Trophoblast cell (in vitro differentiated cells and primary cell): ENCODE data around the gene BRSK2.

Source experiments
- DNase-seq, 2 donors: peaks; one replicate each; pipeline ENCODE4 v3.0.0-alpha.2; 2016
- H2AFZ ChIP-seq: 2 replicates; pipeline ENCODE4 v1.6.1; 2013; ENCODE audit warnings: low read length, moderate library complexity, mild to moderate bottlenecking; ENCODE audit not compliant: insufficient read depth, poor library complexity
- H2AK5ac ChIP-seq: 2 replicates; pipeline ENCODE4 v1.6.1; 2013; ENCODE audit warnings: mild to moderate bottlenecking, low read length
- H2BK120ac ChIP-seq: 2 replicates; pipeline ENCODE4 v1.6.1; 2013; ENCODE audit warnings: low read length, mild to moderate bottlenecking, moderate library complexity; ENCODE audit not compliant: insufficient read depth, poor library complexity
- H2BK12ac ChIP-seq: 2 replicates; pipeline ENCODE4 v1.6.1; 2013; ENCODE audit warnings: mild to moderate bottlenecking, low read length, moderate library complexity
- H2BK5ac ChIP-seq: 2 replicates; pipeline ENCODE4 v1.6.1; 2013; ENCODE audit warnings: low read length, low read depth, moderate library complexity, mild to moderate bottlenecking; ENCODE audit not compliant: poor library complexity
- H3K14ac ChIP-seq: 2 replicates; pipeline ENCODE4 v1.6.1; 2013; ENCODE audit warnings: mild to moderate bottlenecking, low read length
- H3K18ac ChIP-seq: 2 replicates; pipeline ENCODE4 v1.6.1; 2013; ENCODE audit warnings: mild to moderate bottlenecking, low read length
- H3K23ac ChIP-seq: 2 replicates; pipeline ENCODE4 v1.6.1; 2013; ENCODE audit warnings: low read length
- H3K27ac ChIP-seq: 2 replicates; pipeline ENCODE4 v1.5.1; 2013; ENCODE audit warnings: low read depth, mild to moderate bottlenecking, inconsistent platforms, low read length, moderate library complexity
- H3K27me3 ChIP-seq: 2 replicates; pipeline ENCODE4 v1.6.1; 2013; ENCODE audit warnings: inconsistent platforms, mild to moderate bottlenecking, low read length, moderate library complexity; ENCODE audit not compliant: insufficient read depth
- H3K36me3 ChIP-seq, 2 experiments: 1 replicate in 1 of 2; 2 replicates in 1 of 2; pipeline ENCODE4 v1.6.1; 2013; ENCODE audit warnings: low read length in 2 of 2, mild to moderate bottlenecking in 2 of 2, moderate library complexity in 1 of 2; ENCODE audit not compliant: insufficient read depth in 2 of 2, control insufficient read depth in 1 of 2
- H3K4ac ChIP-seq: 2 replicates; pipeline ENCODE4 v1.6.1; 2013; ENCODE audit warnings: low read depth, mild to moderate bottlenecking, low read length, moderate library complexity
- H3K4me1 ChIP-seq, 2 experiments: 1 replicate in 1 of 2; 2 replicates in 1 of 2; pipeline ENCODE4 v1.6.1; 2013; ENCODE audit warnings: low read length in 2 of 2, mild to moderate bottlenecking in 2 of 2, moderate library complexity in 1 of 2; ENCODE audit not compliant: insufficient read depth in 2 of 2, control insufficient read depth in 1 of 2
- H3K4me2 ChIP-seq: 2 replicates; pipeline ENCODE4 v1.6.1; 2013; ENCODE audit warnings: inconsistent platforms, mild to moderate bottlenecking, low read length, moderate library complexity
- H3K4me3 ChIP-seq: 2 replicates; pipeline ENCODE4 v1.5.1; 2013; ENCODE audit warnings: mild to moderate bottlenecking, low read depth, low read length, inconsistent platforms
- H3K79me1 ChIP-seq: one replicate; pipeline ENCODE4 v1.6.1; 2013; ENCODE audit warnings: low read length
- H3K79me2 ChIP-seq: 2 replicates; pipeline ENCODE4 v1.6.1; 2013; ENCODE audit warnings: low read length, mild to moderate bottlenecking; ENCODE audit not compliant: control insufficient read depth, insufficient read depth, poor library complexity
- H3K9ac ChIP-seq: 2 replicates; pipeline ENCODE4 v1.6.1; 2013; ENCODE audit warnings: mild to moderate bottlenecking, low read length
- H3K9me3 ChIP-seq: 2 replicates; pipeline ENCODE4 v1.6.1; 2013; ENCODE audit warnings: low read depth, mild to moderate bottlenecking, control low read depth, inconsistent platforms, low read length; ENCODE audit not compliant: insufficient read depth
- H4K12ac ChIP-seq: 2 replicates; pipeline ENCODE4 v1.6.1; 2013; ENCODE audit warnings: low read depth, mild to moderate bottlenecking, low read length, moderate library complexity
- H4K8ac ChIP-seq: 2 replicates; pipeline ENCODE4 v1.6.1; 2013; ENCODE audit warnings: low read depth, mild to moderate bottlenecking, low read length, moderate library complexity
- H4K91ac ChIP-seq: one replicate; pipeline ENCODE4 v1.6.1; 2013; ENCODE audit warnings: low read depth, mild to moderate bottlenecking, low read length, moderate library complexity
- WGBS: extraction: QIAGEN DNeasy Blood & Tissue Kit; methylation state at CpG from one replicate; pipeline ENCODE4 v1.1.7; 2013; ENCODE audit warnings: missing lambda C conversion rate; ENCODE audit not compliant: insufficient read length, insufficient coverage; ENCODE audit errors: extremely low coverage; 5-methylcytosine and 5-hydroxymethylcytosine counted together

BRSK2 gene

DNA sequence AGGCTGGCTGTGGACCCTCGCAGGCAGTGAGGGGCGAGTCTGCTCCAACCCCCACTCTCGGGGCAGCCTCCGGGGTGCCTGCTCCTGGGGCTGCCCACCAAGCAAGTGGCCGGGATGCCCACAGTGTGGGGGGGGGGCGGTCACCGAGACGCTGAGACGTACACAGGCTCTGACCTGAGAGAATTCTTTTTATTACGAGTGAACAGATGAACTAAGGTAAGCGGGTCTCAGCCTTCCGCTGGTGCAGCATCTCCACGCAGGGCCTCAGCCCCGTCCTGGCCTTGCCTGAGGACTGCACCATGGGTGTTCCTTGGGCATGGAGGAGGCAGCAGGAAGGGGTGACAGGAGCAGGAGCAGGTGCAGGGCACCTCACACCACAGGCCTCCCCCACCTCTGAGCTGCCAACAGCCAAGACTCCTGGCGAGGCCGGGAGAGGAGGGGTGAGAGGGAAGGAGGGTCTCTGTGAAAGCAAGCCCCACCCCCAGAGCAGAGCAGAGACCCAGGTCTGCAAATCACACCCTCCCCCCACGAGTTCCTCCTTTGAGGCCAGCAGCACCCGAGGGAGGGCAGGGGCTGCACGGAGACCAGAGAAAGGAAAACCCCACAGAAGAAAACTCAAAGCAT is 79.7 kb downstream of the BRSK2 start:
- H3K27ac ChIP-seq, result no peak overlapping the region
- no peak overlapping the region for H3K23ac ChIP-seq
- no peak overlapping the region for H2AFZ ChIP-seq
- no peak overlapping the region for H4K8ac ChIP-seq
- H3K18ac ChIP-seq, result no peak overlapping the region
- H4K12ac ChIP-seq, result no peak overlapping the region
- H3K27me3 ChIP-seq, result no peaks in the 10 kb centered on the region
- no peaks in the 10 kb centered on the region for H3K79me2 ChIP-seq
- no peak for DNase-seq
- H3K9ac ChIP-seq, result no peak overlapping the region
- peaks cover 11 to 22% of the 10 kb centered on the region in 2 experiments for H3K36me3 ChIP-seq
- no CpG with 5 or more reads among the region's 19 CpGs for WGBS
- H3K4me1 ChIP-seq, result no peaks in the 10 kb centered on the region
- H2AK5ac ChIP-seq, result no peak overlapping the region
- H2BK120ac ChIP-seq, result no peak overlapping the region
- H3K79me1 ChIP-seq, result no peaks in the 10 kb centered on the region
- H3K4ac ChIP-seq, result no peak overlapping the region
- H3K9me3 ChIP-seq, result peaks cover 1% of the 10 kb centered on the region
- no peak overlapping the region for H3K14ac ChIP-seq
- H4K91ac ChIP-seq, result no peak overlapping the region
- H3K4me2 ChIP-seq, result no peak overlapping the region
- no peak overlapping the region for H2BK5ac ChIP-seq
- H2BK12ac ChIP-seq, result no peak overlapping the region
- no peak overlapping the region for H3K4me3 ChIP-seq

DNA sequence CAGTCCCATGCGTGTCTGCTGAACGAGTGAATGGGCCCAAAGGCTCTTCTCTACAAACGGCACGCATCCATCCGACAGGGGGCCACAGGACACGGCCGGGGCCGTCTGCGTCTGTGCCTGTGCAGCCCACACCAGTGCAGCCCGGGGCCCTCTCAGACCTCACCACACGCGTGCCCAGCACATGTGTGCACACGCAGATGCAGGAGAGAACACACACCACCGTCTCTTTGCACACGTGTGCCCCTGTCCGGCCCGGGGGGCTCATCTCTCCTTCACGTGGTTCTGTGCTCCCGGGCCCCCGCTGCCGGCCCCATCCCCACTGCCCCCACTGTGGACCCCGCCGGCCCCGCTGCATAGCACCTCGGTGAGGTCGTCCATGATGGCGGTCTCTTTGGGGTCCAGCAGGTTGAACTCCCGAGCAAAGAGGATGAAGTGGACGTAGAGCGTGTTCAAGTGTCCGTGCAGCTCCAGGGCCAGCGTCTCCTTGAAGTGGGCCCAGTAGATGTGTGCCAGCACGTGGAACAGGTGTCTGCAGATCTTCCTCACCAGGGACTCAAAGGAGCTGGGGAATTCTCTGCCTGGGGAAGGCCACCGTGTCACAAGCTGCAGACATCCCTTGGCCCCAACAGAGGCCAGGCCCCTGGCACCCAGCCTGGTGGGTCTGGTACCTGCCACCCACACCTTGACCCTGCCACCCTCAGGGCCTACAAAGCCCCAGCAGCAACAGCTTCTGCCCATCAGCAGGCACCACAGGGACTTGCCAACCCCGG is 80.4 kb downstream of the BRSK2 start:
- Histone ChIP-seq H3K4me3 (no peak overlapping the region), H2AK5ac (no peak overlapping the region), H2AFZ (no peak overlapping the region), H3K36me3 (peaks cover 11 to 22% of the 10 kb centered on the region in 2 experiments), H3K14ac (no peak overlapping the region), H2BK5ac (no peak overlapping the region), H4K8ac (no peak overlapping the region), H3K4ac (no peak overlapping the region), H4K91ac (no peak overlapping the region), H3K23ac (no peak overlapping the region), H3K18ac (no peak overlapping the region), H3K79me2 (no peaks in the 10 kb centered on the region), H3K9me3 (peaks cover 1% of the 10 kb centered on the region), H3K9ac (no peak overlapping the region), H3K4me2 (no peak overlapping the region), H2BK120ac (no peak overlapping the region), H4K12ac (no peak overlapping the region), H3K27ac (no peak overlapping the region), H2BK12ac (no peak overlapping the region), H3K4me1 (no peaks in the 10 kb centered on the region), H3K79me1 (no peaks in the 10 kb centered on the region), H3K27me3 (no peaks in the 10 kb centered on the region)
- WGBS, result no CpG with 5 or more reads among the region's 35 CpGs
- no peak for DNase-seq

GRCh38 chr11:1470681-1471611 is 81.2 kb downstream of the BRSK2 start:
- H2AFZ ChIP-seq, result no peak overlapping the region
- no peak overlapping the region for H3K27ac ChIP-seq
- H3K27me3 ChIP-seq, result no peaks in the 10 kb centered on the region
- no peaks in the 10 kb centered on the region for H3K79me1 ChIP-seq
- WGBS, result no CpG with 5 or more reads among the region's 40 CpGs
- H3K9me3 ChIP-seq, result peaks cover 1% of the 10 kb centered on the region
- H3K4me3 ChIP-seq, result no peak overlapping the region
- H3K14ac ChIP-seq, result no peak overlapping the region
- H3K18ac ChIP-seq, result no peak overlapping the region
- H2AK5ac ChIP-seq, result no peak overlapping the region
- H3K79me2 ChIP-seq, result no peaks in the 10 kb centered on the region
- H2BK12ac ChIP-seq, result no peak overlapping the region
- no peaks in the 10 kb centered on the region for H3K4me1 ChIP-seq
- no peak overlapping the region for H3K4ac ChIP-seq
- no peak overlapping the region for H2BK5ac ChIP-seq
- H3K23ac ChIP-seq, result no peak overlapping the region
- H3K36me3 ChIP-seq, result peaks cover 11 to 27% of the 10 kb centered on the region in 2 experiments
- H4K8ac ChIP-seq, result no peak overlapping the region
- no peak overlapping the region for H2BK120ac ChIP-seq
- no peak overlapping the region for H4K12ac ChIP-seq
- H4K91ac ChIP-seq, result no peak overlapping the region
- H3K9ac ChIP-seq, result no peak overlapping the region
- no peak for DNase-seq
- H3K4me2 ChIP-seq, result no peak overlapping the region

- peaks cover 1% of the 10 kb centered on the region for H3K9me3 ChIP-seq
- H2AFZ ChIP-seq, result no peak overlapping the region
- H3K18ac ChIP-seq, result no peak overlapping the region
- no peaks in the 10 kb centered on the region for H3K79me2 ChIP-seq
- H3K4ac ChIP-seq, result no peak overlapping the region
- H2BK120ac ChIP-seq, result no peak overlapping the region
- H2BK12ac ChIP-seq, result no peak overlapping the region
- no peak overlapping the region for H3K23ac ChIP-seq
- no peak overlapping the region for H3K27ac ChIP-seq
- H3K36me3 ChIP-seq, result peaks cover 11 to 27% of the 10 kb centered on the region in 2 experiments
- H3K14ac ChIP-seq, result no peak overlapping the region
- H4K8ac ChIP-seq, result no peak overlapping the region
- H2BK5ac ChIP-seq, result no peak overlapping the region
- no CpG with 5 or more reads among the region's 9 CpGs for WGBS
- H3K79me1 ChIP-seq, result no peaks in the 10 kb centered on the region
- H3K4me2 ChIP-seq, result no peak overlapping the region
- no peak overlapping the region for H3K4me3 ChIP-seq
- H4K12ac ChIP-seq, result no peak overlapping the region
- H3K4me1 ChIP-seq, result no peaks in the 10 kb centered on the region
- H3K27me3 ChIP-seq, result no peaks in the 10 kb centered on the region
- no peak overlapping the region for H4K91ac ChIP-seq
- no peak for DNase-seq
- H2AK5ac ChIP-seq, result no peak overlapping the region
- no peak overlapping the region for H3K9ac ChIP-seq
Observed at GRCh38 chr11:1471736-1472135, 82.0 kb downstream of the BRSK2 start.
